Measurements from ENCODE around the gene NTN1.

NTN1 gene

GRCh38 chr17:9238340-9239245 is 217.3 kb downstream of the NTN1 start:
- no peak for DNase-seq (ENCODE audit: low read depth in 1 of 2, low spot score in 1 of 2)
- TF ChIP-seq JUND (IDR thresholded peaks at IDR 0.05; ENCODE audit: low read depth) = no peak
- in situ Hi-C loops (cut with HindIII; ENCODE audit: low pct_unique_long_range_greater_than_20kb, low sequenced_read_pairs) = no loop called here

DNA sequence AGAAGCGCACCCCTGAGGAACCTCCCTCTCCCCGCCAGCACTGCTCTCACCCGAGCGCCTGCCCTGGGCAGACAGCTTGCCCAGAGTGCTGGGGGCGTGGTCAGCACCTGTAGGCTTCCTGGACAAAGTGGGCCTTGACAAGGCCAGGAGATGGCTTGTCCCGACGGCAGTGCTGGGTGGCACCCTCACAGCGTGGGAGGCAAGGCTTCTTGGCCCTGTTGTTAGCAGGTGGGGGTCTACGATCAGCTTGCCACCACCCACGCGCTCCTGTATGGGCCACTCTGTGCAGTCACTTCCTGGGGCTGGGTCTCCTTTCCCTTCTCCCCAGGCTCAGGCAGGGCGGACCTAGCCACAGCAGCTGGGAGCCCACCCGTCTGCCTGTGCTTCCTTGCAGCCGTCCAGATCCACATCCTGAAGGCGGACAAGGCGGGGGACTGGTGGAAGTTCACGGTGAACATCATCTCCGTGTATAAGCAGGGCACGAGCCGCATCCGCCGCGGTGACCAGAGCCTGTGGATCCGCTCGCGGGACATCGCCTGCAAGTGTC is 218.0 kb downstream of the NTN1 start:
- DNase-seq (ENCODE audit: low read depth in 1 of 2, low spot score in 1 of 2) = no peak
- in situ Hi-C loops (cut with HindIII; ENCODE audit: low pct_unique_long_range_greater_than_20kb, low sequenced_read_pairs) = no loop called here
- TF ChIP-seq JUND (IDR thresholded peaks at IDR 0.05; ENCODE audit: low read depth) = no peak

DNA sequence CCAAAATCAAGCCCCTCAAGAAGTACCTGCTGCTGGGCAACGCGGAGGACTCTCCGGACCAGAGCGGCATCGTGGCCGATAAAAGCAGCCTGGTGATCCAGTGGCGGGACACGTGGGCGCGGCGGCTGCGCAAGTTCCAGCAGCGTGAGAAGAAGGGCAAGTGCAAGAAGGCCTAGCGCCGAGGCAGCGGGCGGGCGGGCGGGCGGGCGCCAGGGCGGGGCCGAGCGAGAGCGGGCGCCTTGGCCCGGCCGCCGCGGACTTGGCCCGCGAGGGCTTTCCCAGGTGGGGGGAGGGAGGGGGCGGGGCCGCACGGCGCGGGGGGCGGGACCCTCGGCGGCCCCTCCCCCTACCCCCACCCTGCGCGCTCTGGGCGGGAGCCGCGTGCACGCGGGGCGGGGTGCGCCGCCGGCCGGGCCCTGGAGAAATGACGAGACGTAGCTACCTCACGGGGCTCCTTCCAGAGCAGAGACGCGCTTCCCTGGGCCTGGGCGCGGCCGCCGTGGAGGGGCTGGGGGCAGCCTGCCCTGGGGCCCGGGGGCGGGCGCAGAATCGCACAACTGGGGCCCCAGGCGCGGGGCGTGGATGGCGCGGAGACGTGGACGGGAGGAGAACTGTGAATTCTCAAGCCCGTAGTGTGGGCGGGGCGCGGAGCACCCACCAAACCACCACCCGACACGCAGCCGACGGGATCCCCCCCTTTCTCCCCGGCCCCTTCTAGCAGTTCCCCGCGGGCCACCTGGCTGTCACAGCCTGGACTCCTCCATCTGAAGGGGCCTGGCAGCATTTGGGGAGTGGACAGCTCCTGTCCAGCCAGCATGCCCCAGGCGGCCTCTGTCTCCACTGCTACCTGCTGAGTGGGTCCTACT is 218.7 kb downstream of the NTN1 start:
- TF ChIP-seq JUND (IDR thresholded peaks at IDR 0.05; ENCODE audit: low read depth) = no peak
- peak; percentile 78 to 79 for DNase-seq (ENCODE audit: low read depth in 1 of 2, low spot score in 1 of 2)
- in situ Hi-C loops (cut with HindIII; ENCODE audit: low pct_unique_long_range_greater_than_20kb, low sequenced_read_pairs) = no loop called here

GRCh38 chr17:9240659-9241370 is 219.5 kb downstream of the NTN1 start:
- TF ChIP-seq JUND (IDR thresholded peaks at IDR 0.05; ENCODE audit: low read depth) = no peak
- in situ Hi-C loops (cut with HindIII; ENCODE audit: low pct_unique_long_range_greater_than_20kb, low sequenced_read_pairs) = no loop called here
- DNase-seq (ENCODE audit: low read depth in 1 of 2, low spot score in 1 of 2) = peak in 1 of 2 experiments; percentile 40

DNA sequence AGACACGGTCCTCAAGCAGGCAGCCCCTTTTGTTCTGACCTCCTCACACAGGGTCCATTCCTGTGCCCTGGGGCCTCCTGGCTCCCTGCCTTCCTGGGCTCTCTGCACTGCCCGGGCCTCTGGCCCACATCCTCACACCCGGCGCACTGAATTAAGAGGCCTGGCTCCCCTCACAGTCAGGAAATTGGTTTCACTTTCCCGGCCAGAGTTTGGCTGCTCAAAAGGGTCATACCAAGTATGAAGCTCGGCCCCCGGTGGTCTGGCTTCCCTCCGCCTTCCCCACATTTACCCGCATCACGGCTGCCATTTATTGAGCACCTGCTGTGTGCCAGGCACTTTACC is 220.0 kb downstream of the NTN1 start:
- no peak for DNase-seq (ENCODE audit: low read depth in 1 of 2, low spot score in 1 of 2)
- in situ Hi-C loops (cut with HindIII; ENCODE audit: low pct_unique_long_range_greater_than_20kb, low sequenced_read_pairs) = no loop called here

GRCh38 chr17:9241774-9242496 is 220.6 kb downstream of the NTN1 start:
- no peak for TF ChIP-seq JUND (IDR thresholded peaks at IDR 0.05; ENCODE audit: low read depth)
- no peak for DNase-seq (ENCODE audit: low read depth in 1 of 2, low spot score in 1 of 2)
- in situ Hi-C loops (cut with HindIII; ENCODE audit: low pct_unique_long_range_greater_than_20kb, low sequenced_read_pairs) = no loop called here

More for the DNA sequence above, 220.0 kb downstream of the NTN1 start:
- no peak for TF ChIP-seq JUND (IDR thresholded peaks at IDR 0.05; ENCODE audit: low read depth)

- DNase-seq (ENCODE audit: low read depth in 1 of 2, low spot score in 1 of 2) = no peak
- TF ChIP-seq JUND (IDR thresholded peaks at IDR 0.05; ENCODE audit: low read depth) = no peak
- in situ Hi-C loops (cut with HindIII; ENCODE audit: low pct_unique_long_range_greater_than_20kb, low sequenced_read_pairs) = no loop called here
Observed at GRCh38 chr17:9242497-9242881, 221.2 kb downstream of the NTN1 start.

DNA sequence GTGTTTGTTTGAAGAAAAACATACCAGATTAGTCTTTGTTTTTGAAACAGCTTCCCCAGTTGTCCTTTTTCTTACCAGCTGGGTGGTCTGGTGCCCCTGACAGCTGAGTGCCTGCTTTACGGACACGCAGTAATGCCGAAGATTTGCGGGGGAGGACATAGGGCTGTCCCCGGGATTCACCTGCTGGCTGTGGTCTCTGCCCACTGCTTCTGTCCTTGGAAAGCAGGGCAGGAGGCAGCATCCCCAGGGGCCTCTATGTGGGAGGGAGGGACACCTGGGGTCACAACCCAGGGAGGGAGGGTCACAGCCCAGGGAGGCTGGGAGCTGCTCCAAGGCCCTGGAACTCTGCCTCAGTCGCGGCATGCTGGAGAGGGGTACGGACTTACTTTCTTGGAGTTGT is 221.7 kb downstream of the NTN1 start:
- in situ Hi-C loops (cut with HindIII; ENCODE audit: low pct_unique_long_range_greater_than_20kb, low sequenced_read_pairs) = no loop called here
- DNase-seq (ENCODE audit: low read depth in 1 of 2, low spot score in 1 of 2) = no peak
- no peak for TF ChIP-seq JUND (IDR thresholded peaks at IDR 0.05; ENCODE audit: low read depth)

- in situ Hi-C loops (cut with HindIII; ENCODE audit: low pct_unique_long_range_greater_than_20kb, low sequenced_read_pairs) = no loop called here
- TF ChIP-seq JUND (IDR thresholded peaks at IDR 0.05; ENCODE audit: low read depth) = no peak
- DNase-seq (ENCODE audit: low read depth in 1 of 2, low spot score in 1 of 2) = no peak
Observed at GRCh38 chr17:9244066-9245052, 223.0 kb downstream of the NTN1 start.

GRCh38 chr17:9247401-9247938 is 226.2 kb downstream of the NTN1 start:
- no peak for TF ChIP-seq JUND (IDR thresholded peaks at IDR 0.05; ENCODE audit: low read depth)
- in situ Hi-C loops (cut with HindIII; ENCODE audit: low pct_unique_long_range_greater_than_20kb, low sequenced_read_pairs) = no loop called here
- no peak for DNase-seq (ENCODE audit: low read depth in 1 of 2, low spot score in 1 of 2)
